ENCODE measurements around the gene SULT1C4.

- TF ChIP-seq CTCF (IDR thresholded peaks at IDR 0.05; ENCODE audit: borderline replicate concordance, extremely low read depth, low read length, poor library complexity, severe bottlenecking) (no peak), EZH2 (IDR thresholded peaks at IDR 0.05; ENCODE audit: borderline replicate concordance, low read depth, low read length, severe bottlenecking) (no peak)
These were observed 59.2 kb downstream of the SULT1C4 start for GRCh38 chr2:108436976-108437375.
